Endothelial cell of umbilical vein (primary cell): ENCODE data around the gene PXN. TPM values are rescaled to one million over a fixed set of nuclear protein-coding genes. Genes with fewer than 3 reads are reported as not detected.

ENCODE experiments used
- BruUV-seq: library from RNA; stranded (reverse); fragments of 400-500 nt; replicated peaks from 2 replicates; lab custom pipeline; 2021; lab: Mats Ljungman, UMichigan
- CTCF ChIA-PET: fragments of 300-600, 350-600 bp; sonication (Branson Sonifier 250); formaldehyde crosslinking; loops from one replicate; lab custom pipeline; 2021; ENCODE audit warnings: antibody characterized with exemption, inconsistent platforms; lab: Charles Lee
- POLR2A ChIA-PET: fragments of 300-600, 350-600 bp; sonication (Branson Sonifier 250); formaldehyde crosslinking; loops from one replicate; lab custom pipeline; 2021; ENCODE audit warnings: antibody characterized with exemption, inconsistent platforms; lab: Charles Lee
- DNase-seq: peaks from one replicate; pipeline ENCODE4 v3.0.0-alpha.2; 2011; ENCODE audit warnings: low read depth, low spot score
- FAIRE-seq: peaks from 2 replicates; lab custom pipeline; 2011; peaks lifted over from hg19 to GRCh38; lab: Jason Lieb, UNC
- H2AFZ ChIP-seq: 2 replicates; pipeline ENCODE4 v1.6.0; 2012; ENCODE audit warnings: low read depth, low read length, control low read depth, inconsistent platforms
- H3K27ac ChIP-seq: 2 replicates; pipeline ENCODE4 v1.5.1; 2011; ENCODE audit warnings: low read depth, mild to moderate bottlenecking, control low read depth, low read length, moderate library complexity; ENCODE audit not compliant: insufficient read depth
- H3K27me3 ChIP-seq, 2 experiments: 2 replicates each; pipeline versions ENCODE4 v1.6.0 to v1.6.1; 2011; ENCODE audit warnings: low read length in 2 of 2, mixed read lengths in 1 of 2; ENCODE audit not compliant: control insufficient read depth in 2 of 2, insufficient read depth in 2 of 2
- H3K36me3 ChIP-seq, 2 experiments: 2 replicates in 1 of 2; 3 replicates in 1 of 2; pipeline ENCODE4 v1.5.1; 2011; ENCODE audit warnings: low read length in 2 of 2, mild to moderate bottlenecking in 1 of 2, moderate library complexity in 1 of 2; ENCODE audit not compliant: control insufficient read depth in 2 of 2, insufficient read depth in 2 of 2; ENCODE audit errors: extremely low read depth in 1 of 2
- H3K4me1 ChIP-seq: 3 replicates; pipeline ENCODE4 v1.5.1; 2011; ENCODE audit warnings: mild to moderate bottlenecking, low read length; ENCODE audit not compliant: control insufficient read depth, insufficient read depth; ENCODE audit errors: extremely low read depth
- H3K4me2 ChIP-seq: 2 replicates; pipeline ENCODE4 v1.6.1; 2011; ENCODE audit warnings: low read length, control low read depth, mixed read lengths; ENCODE audit not compliant: insufficient read depth
- H3K4me3 ChIP-seq, 3 experiments: fragments of 200-600 bp in 1 of 3; sonication (generic), shearing (Covaris generic) in 1 of 3; replicated peaks in 1 of 3; 2 replicates each; pipeline ENCODE4 v1.5.1; 2011 to 2016; ENCODE audit warnings: control low read depth in 3 of 3, low read length in 3 of 3, mild to moderate bottlenecking in 2 of 3, inconsistent platforms in 1 of 3, low read depth in 1 of 3, moderate library complexity in 1 of 3; ENCODE audit not compliant: insufficient read depth in 1 of 3
- H3K79me2 ChIP-seq: 2 replicates; pipeline ENCODE4 v1.6.0; 2012; ENCODE audit warnings: low read length, inconsistent platforms; ENCODE audit not compliant: control insufficient read depth, insufficient read depth
- H3K9ac ChIP-seq: replicated peaks from 2 replicates; pipeline ENCODE3; 2011; ENCODE audit warnings: low read length, control low read depth; ENCODE audit not compliant: insufficient read depth; ENCODE audit errors: extremely low read depth
- H3K9me1 ChIP-seq: replicated peaks from 3 replicates; pipeline ENCODE4 v1.6.0; 2011; ENCODE audit warnings: mild to moderate bottlenecking, low read length; ENCODE audit not compliant: control insufficient read depth, insufficient read depth; ENCODE audit errors: extremely low read depth
- H3K9me3 ChIP-seq: replicated peaks from 2 replicates; pipeline ENCODE4 v1.5.1; 2012; ENCODE audit warnings: low read length, inconsistent platforms; ENCODE audit not compliant: control insufficient read depth, insufficient read depth
- H4K20me1 ChIP-seq: replicated peaks from 2 replicates; pipeline ENCODE3; 2011; ENCODE audit warnings: mild to moderate bottlenecking, low read length; ENCODE audit not compliant: control insufficient read depth, insufficient read depth; ENCODE audit errors: extremely low read depth
- EZH2 ChIP-seq: IDR thresholded peaks from 2 replicates; pipeline ENCODE4 v1.6.1; 2012; ENCODE audit warnings: borderline replicate concordance, low read depth, mild to moderate bottlenecking, moderate library complexity, low read length, inconsistent platforms; ENCODE audit not compliant: severe bottlenecking
- GATA2 ChIP-seq: IDR thresholded peaks from 2 replicates; pipeline ENCODE4 v1.7.0; 2011; ENCODE audit warnings: low read depth, mild to moderate bottlenecking, moderate library complexity, mixed read lengths, low read length; ENCODE audit not compliant: insufficient read length, insufficient read depth
- MYC ChIP-seq: IDR thresholded peaks from one replicate; pipeline ENCODE4 v1.6.1; 2011; ENCODE audit warnings: mild to moderate bottlenecking, low read depth, low read length
- POLR2A ChIP-seq: IDR thresholded peaks from 2 replicates; pipeline ENCODE4 v1.6.1; 2012; ENCODE audit warnings: low read depth, mild to moderate bottlenecking, control low read depth, low read length
- POLR2AphosphoS5 ChIP-seq: IDR thresholded peaks from 2 replicates; pipeline ENCODE4 v1.6.1; 2012; ENCODE audit warnings: low read depth, mild to moderate bottlenecking, control low read depth, low read length, moderate library complexity; ENCODE audit not compliant: insufficient read depth
- dilution Hi-C: fragments of 300-500 bp; cut with MboI; formaldehyde crosslinking; loops from one replicate; pipeline ENCODE4 v1.15.0; 2019; ENCODE audit warnings: low sequenced_read_pairs; ENCODE audit not compliant: extremely low pct_ligation_motif_present
- intact Hi-C: fragments of 100-400 bp; cut with micrococcal nuclease; formaldehyde crosslinking; loops from one replicate; pipeline ENCODE4 v1.10.0; 2022
- polyA plus RNA-seq, 4 experiments: library from polyadenylated mRNA; depleted of rRNA in 3 of 4; stranded (reverse) in 3 of 4; unstranded in 1 of 4; fragments of >200 nt; gene quantifications; 2 replicates each; pipeline versions ENCODE4 v1.2.1 to v1.2.3, GENCODE V29; 2011 to 2012; ENCODE audit warnings: missing spikeins in 1 of 4
- total RNA-seq: library from RNA; stranded (reverse); gene quantifications from 2 replicates; pipeline ENCODE4 v1.2.3, GENCODE V29; 2021
- TF ChIP-seq, protein P1 (sequence below), 2 donors: IDR thresholded peaks; 1 replicate in 1 of 2; 2 replicates in 1 of 2; pipeline ENCODE4 v1.5.1; 2011; ENCODE audit warnings: low read length in 2 of 2, mild to moderate bottlenecking in 2 of 2, moderate library complexity in 2 of 2, control low read depth in 1 of 2, inconsistent platforms in 1 of 2, low read depth in 1 of 2; ENCODE audit not compliant: insufficient read depth in 1 of 2; ENCODE audit errors: extremely low read depth in 1 of 2

PXN gene
- total and polyA plus RNA-seq, 2 donors (not counting 3 experiments of a cell fraction or from before 2014, with no cell fraction given) = 132 to 258 TPM

DNA sequence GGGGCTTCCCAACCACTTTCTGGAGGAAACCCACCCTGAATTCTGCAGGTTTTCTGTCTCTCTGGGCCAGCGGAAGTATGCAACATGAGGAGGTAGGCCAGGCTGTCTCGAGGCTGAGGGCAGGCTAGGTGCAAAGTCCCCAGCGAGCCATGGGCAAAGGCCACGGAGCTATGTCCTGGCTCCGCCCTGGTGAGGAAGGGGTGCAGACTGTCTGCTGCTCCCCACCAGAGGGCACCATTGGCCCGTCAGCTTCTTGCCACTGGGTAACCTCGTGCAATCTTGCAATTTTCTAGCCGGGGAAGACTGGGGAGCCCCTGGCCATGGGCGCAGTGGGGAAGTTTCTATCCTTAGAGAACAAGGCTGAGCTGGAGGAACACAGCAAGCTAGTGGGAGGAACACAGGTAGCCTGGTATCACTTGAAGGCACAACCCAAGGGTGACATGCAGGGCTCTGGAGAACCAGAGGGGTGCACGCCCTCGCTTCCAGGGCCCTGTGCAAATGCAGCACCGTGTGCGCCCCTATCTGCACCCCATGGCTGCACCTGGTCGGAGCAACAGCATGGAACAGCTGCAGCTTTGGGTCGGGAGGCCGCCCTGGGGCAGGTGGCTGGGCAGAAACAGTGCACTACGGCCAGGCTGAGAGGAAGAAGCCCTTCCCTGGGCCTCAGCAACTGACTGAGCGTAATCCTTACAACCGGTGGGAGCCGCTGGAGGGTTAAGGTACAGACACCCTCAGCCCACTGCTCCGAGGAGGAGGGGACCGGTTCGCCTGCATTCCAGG is 37.0 kb downstream of the PXN start:
- H4K20me1 ChIP-seq = no peaks in the 10 kb centered on the region
- H3K27me3 ChIP-seq = no peaks in the 10 kb centered on the region
- peak overlapping the region; percentile 100 for H3K27ac ChIP-seq
- POLR2A ChIA-PET = interaction anchor here (0.7 to 8.6 kb wide), 7 partner anchors 9 to 63 kb away, joined by 3 to 211 read pairs (median 16); partner anchors contain the start of genes PXN, RNU4-1, RNU4-2 and RPLP0
- H2AFZ ChIP-seq = no peak overlapping the region
- intact Hi-C loops (loop anchor here (1.0 kb wide), 3 partner anchors 27 to 63 kb away; partner anchors contain the start of genes PXN, RNU4-2 and RPLP0), dilution Hi-C loops (no loop called here)
- DNase-seq (peak; percentile 80), FAIRE-seq (peak; percentile 90)
- no peak overlapping the region for H3K4me3 ChIP-seq
- no peaks in the 10 kb centered on the region for H3K9me3 ChIP-seq
- H3K4me1 ChIP-seq = peaks cover 72% of the 10 kb centered on the region
- no TSS peak for BruUV-seq
- H3K36me3 ChIP-seq = peaks cover 0 to 23% of the 10 kb centered on the region in 2 experiments
- H3K9me1 ChIP-seq = no peaks in the 10 kb centered on the region
- CTCF ChIA-PET = interaction anchor here (0.6 to 10.7 kb wide), 24 partner anchors 7 to 200 kb away, joined by 3 to 1402 read pairs (median 6); partner anchors contain the start of genes GCN1, PLA2G1B, PXN and RNU4-1
- TF ChIP-seq MYC = peak; percentile 80
- TF ChIP-seq POLR2A = no peak
- TF ChIP-seq, protein P1, sequence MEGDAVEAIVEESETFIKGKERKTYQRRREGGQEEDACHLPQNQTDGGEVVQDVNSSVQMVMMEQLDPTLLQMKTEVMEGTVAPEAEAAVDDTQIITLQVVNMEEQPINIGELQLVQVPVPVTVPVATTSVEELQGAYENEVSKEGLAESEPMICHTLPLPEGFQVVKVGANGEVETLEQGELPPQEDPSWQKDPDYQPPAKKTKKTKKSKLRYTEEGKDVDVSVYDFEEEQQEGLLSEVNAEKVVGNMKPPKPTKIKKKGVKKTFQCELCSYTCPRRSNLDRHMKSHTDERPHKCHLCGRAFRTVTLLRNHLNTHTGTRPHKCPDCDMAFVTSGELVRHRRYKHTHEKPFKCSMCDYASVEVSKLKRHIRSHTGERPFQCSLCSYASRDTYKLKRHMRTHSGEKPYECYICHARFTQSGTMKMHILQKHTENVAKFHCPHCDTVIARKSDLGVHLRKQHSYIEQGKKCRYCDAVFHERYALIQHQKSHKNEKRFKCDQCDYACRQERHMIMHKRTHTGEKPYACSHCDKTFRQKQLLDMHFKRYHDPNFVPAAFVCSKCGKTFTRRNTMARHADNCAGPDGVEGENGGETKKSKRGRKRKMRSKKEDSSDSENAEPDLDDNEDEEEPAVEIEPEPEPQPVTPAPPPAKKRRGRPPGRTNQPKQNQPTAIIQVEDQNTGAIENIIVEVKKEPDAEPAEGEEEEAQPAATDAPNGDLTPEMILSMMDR (IDR thresholded peaks at IDR 0.05; ENCODE audit: extremely low read depth in 1 of 2, insufficient read depth in 1 of 2, low read depth in 1 of 2, low read length in 2 of 2) = peak; percentile 90 to 94
- TF ChIP-seq EZH2 = no peak
- peak; percentile 17 for TF ChIP-seq POLR2AphosphoS5
- TF ChIP-seq GATA2 = no peak
- H3K9ac ChIP-seq = no peak overlapping the region
- no peak overlapping the region for H3K4me2 ChIP-seq
- peaks cover 83% of the 10 kb centered on the region for H3K79me2 ChIP-seq
